ENCODE measurements around the gene PKNOX1.
A peak's percentile ranks its signal among the peaks of the same experiment; 100 is the strongest.
"Not testable (repeated sequence)": the region's sequence is repeated elsewhere in the genome, so short reads cannot be mapped to it uniquely, and the experiment has no call there.

Gene PKNOX1, protein sequence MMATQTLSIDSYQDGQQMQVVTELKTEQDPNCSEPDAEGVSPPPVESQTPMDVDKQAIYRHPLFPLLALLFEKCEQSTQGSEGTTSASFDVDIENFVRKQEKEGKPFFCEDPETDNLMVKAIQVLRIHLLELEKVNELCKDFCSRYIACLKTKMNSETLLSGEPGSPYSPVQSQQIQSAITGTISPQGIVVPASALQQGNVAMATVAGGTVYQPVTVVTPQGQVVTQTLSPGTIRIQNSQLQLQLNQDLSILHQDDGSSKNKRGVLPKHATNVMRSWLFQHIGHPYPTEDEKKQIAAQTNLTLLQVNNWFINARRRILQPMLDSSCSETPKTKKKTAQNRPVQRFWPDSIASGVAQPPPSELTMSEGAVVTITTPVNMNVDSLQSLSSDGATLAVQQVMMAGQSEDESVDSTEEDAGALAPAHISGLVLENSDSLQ

DNA sequence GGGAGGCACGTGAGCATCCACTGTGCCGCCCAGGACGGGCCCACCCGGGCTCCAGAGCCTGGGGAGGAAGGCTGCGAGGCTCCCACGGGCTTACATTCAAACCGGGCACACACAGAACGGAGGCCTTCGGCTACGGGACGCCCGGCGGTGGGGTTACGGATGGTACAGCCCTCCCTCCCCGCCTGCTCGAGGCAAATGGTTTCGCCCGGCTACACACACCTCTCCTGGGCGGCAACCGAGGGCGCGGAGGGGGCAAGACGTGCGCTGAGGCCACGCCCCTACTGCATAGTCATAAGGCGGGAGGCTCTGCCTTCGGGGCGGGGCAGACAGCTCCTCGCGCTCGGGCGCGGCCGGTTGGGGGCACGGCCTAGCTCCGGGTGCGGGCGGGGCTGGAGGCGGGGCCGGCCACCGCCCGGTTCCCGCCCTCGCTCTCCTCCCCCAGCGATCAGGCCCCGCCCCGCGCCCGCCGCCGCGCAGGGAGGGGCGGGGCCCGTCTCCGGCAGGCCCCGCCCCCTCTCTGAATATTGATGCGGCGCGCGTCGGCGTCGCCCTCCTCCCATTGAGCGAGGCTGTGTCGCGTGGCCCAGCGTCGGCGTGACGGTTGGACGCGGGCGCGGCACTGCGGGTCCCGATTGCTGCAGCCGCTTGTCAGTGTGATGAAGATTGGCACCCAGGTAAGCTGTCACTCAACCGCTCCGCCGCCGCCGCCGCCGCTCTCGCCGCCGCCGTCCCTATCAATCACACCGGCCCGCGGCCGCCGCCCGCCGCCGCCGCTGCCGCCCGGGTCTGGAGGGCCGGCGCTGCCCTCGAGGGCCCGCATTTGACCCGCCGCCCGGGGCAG is at the start of gene PKNOX1:
TSS of gene PKNOX1 (plus strand) at position 572 of the 841 bp plus-strand sequence. CDS start 29,820 bp downstream, outside the sequence.
- peak; percentile 95 to 96 for DNase-seq

- no peak for DNase-seq
Observed at GRCh38 chr21:42925114-42925926, 49.0 kb upstream of the PKNOX1 start, which contains the start of gene ERVH48-1. Gene ERVH48-1, minus strand, starts transcription at chr21:42925630. Its CDS starts 6,624 bp downstream, at chr21:42919006.

- not testable (repeated sequence) for DNase-seq
Observed at GRCh38 chr21:42927474-42928200, 46.7 kb upstream of the PKNOX1 start.

- DNase-seq, result no peak
Observed at GRCh38 chr21:42929969-42930368, 44.4 kb upstream of the PKNOX1 start.

- no peak for DNase-seq
Observed at GRCh38 chr21:42931560-42932235, 42.7 kb upstream of the PKNOX1 start.

GRCh38 chr21:42932378-42933136 is 41.8 kb upstream of the PKNOX1 start:
- DNase-seq, result not testable (repeated sequence)

DNA sequence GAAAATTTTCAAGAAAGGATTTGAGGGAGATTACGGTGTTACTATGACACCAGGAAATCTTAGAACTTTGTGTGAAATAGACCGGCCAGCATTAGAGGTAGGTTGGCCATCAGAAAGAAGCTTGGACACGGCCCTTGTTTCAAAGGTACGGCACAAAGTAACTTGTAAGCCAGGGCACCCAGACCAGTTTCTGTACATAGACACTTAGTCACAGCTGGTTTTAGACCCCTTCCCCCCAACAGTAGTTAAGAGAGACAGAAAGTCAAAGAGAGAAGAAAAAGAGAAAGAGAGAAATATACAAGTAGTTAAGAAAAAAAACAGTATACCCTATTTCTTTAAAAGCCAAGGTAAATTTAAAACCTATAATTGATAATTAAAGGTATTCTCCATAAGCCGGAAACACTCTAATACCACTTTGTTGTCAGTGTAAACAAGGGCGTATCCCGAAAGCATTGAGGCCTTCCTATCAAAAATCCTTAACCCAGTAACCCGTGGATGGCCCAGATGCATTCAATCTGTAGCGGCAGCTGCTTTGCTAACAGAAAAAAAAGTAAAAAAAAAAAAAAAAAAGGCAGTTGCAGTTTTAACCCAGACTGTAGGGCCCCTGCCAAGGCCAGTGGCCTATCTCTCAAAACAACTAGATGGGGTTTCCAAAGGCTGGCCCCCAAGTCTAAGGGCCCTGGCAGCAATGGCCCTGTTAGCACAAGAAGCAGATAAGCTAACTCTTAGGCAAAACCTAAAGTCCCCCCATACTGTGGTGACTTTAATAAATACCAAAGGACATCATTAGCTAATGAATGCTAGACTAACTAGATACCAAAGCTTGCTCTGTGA is 41.0 kb upstream of the PKNOX1 start:
- DNase-seq, result not testable (repeated sequence)

DNA sequence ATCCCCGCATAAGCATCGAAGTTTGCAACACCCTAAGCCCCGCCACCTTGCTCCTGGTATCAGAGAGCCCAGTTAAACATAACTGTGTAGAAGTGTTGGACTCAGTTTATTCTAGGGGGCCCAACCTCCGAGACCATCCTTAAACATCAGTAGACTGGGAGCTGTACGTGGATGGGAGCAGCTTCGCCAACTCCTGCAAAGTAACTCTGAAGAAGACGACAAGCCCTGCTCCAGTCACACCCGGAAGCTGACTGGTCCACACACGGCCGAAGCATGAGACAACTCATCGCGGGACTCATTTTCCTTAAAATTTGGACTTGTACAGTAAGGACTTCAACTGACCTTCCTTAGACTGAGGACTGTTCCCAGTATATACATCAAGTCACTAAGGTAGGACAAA is 40.4 kb upstream of the PKNOX1 start:
- DNase-seq, result not testable (repeated sequence)

DNA sequence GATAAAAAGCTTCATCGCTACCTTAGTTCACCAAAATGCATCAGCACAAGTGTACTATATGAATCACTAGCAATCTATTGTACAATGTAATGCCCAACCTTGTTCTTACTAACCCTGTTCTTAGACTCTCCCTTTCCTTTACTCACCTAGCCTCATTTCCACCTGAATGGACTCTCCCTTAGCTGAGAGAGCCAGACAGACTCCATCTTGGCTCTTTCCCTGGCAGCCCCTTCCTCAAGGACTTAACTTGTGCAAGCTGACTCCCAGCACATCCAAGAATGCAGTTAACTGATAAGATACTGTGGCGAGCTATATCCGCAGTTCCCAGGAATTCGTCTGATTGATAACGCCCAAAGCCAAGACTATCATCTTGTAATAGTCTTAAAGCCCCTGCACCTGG is 38.0 kb upstream of the PKNOX1 start:
- DNase-seq, result not testable (repeated sequence)

- DNase-seq, result not testable (repeated sequence)
Observed at GRCh38 chr21:42937034-42937940, 37.1 kb upstream of the PKNOX1 start.

GRCh38 chr21:42937960-42938605 is 36.3 kb upstream of the PKNOX1 start:
- DNase-seq, result no peak

- not testable (repeated sequence) for DNase-seq
Observed at GRCh38 chr21:42938606-42938995, 35.8 kb upstream of the PKNOX1 start.

- no peak for DNase-seq
Observed at GRCh38 chr21:42939582-42940413, 34.6 kb upstream of the PKNOX1 start.

- no peak for DNase-seq
Observed at GRCh38 chr21:42941696-42942085, 32.7 kb upstream of the PKNOX1 start.

DNA sequence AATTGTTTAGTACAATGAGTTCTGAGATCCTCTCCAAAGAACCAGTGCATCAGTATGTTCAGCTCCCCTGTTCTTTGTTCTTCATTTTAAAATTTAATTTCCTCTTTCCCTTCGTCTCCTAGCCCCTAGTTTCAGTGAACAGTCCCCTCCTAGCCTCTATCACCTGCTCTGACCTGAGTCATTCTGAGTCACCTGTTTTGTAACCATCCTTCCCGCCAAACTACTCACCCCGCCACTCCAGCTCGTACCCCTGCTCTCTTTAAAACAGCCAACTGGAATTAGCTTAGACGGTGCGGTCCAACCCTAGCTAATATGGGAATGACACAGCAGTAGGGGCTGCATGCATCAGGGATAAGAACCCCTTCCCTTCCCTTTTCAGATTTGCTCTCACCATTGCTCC is 32.1 kb upstream of the PKNOX1 start:
- DNase-seq, result no peak

- DNase-seq, result not testable (repeated sequence)
Observed at GRCh38 chr21:42949094-42949755, 25.1 kb upstream of the PKNOX1 start.

All from NCI-H2081 (cell line).